22Rv1 (cell line): ENCODE data around the gene C2orf92.
A peak's percentile ranks its signal among the peaks of the same experiment; 100 is the strongest.

Experiments
- H3K27ac ChIP-seq: fragments of 450-650 bp; 2 replicates; pipeline ENCODE4 v1.5.1; 2017
- CTCF ChIP-seq: fragments of 450-650 bp; IDR thresholded peaks from 2 replicates; pipeline ENCODE4 v1.5.1; 2017; ENCODE audit warnings: mild to moderate bottlenecking
- ZFX ChIP-seq: fragments of 450-650 bp; IDR thresholded peaks from 2 replicates; pipeline ENCODE4 v1.6.1; 2017; ENCODE audit warnings: antibody characterized with exemption, borderline replicate concordance

The C2orf92 gene

GRCh38 chr2:97699765-97700444 lies 30.4 kb downstream of the C2orf92 start:
- H3K27ac ChIP-seq = no peak overlapping the region
- TF ChIP-seq ZFX (no peak), CTCF (peak; percentile 77)

- no peak overlapping the region for H3K27ac ChIP-seq
- TF ChIP-seq ZFX = no peak
- no peak for TF ChIP-seq CTCF
These were observed 31.7 kb downstream of the C2orf92 start for GRCh38 chr2:97701186-97701585.

- H3K27ac ChIP-seq = no peak overlapping the region
- TF ChIP-seq CTCF (no peak), ZFX (no peak)
These were observed 32.4 kb downstream of the C2orf92 start for GRCh38 chr2:97701851-97702465.

- TF ChIP-seq ZFX (no peak), CTCF (no peak)
These were observed 33.4 kb downstream of the C2orf92 start for GRCh38 chr2:97702731-97703470.

GRCh38 chr2:97703741-97704140 lies 34.2 kb downstream of the C2orf92 start:
- H3K27ac ChIP-seq = no peak overlapping the region
- TF ChIP-seq CTCF (no peak), ZFX (no peak)

More at GRCh38 chr2:97702731-97703470, 33.4 kb downstream of the C2orf92 start:
- H3K27ac ChIP-seq = no peak overlapping the region

GRCh38 chr2:97704989-97705388 lies 35.5 kb downstream of the C2orf92 start:
- TF ChIP-seq CTCF (no peak), ZFX (no peak)
- H3K27ac ChIP-seq = no peak overlapping the region

- no peak overlapping the region for H3K27ac ChIP-seq
- TF ChIP-seq ZFX (no peak), CTCF (no peak)
These were observed 36.6 kb downstream of the C2orf92 start for GRCh38 chr2:97706112-97706511.
